Astrocyte (in vitro differentiated cells and primary cell): ENCODE data around the gene PPP2R3B.

ENCODE experiments used
- CTCF ChIP-seq: IDR thresholded peaks from 2 replicates; pipeline ENCODE4 v1.5.1; 2011; ENCODE audit warnings: low read depth, mild to moderate bottlenecking, inconsistent platforms, low read length, moderate library complexity; ENCODE audit not compliant: insufficient read depth
- EZH2 ChIP-seq: IDR thresholded peaks from 2 replicates; pipeline ENCODE4 v1.6.1; 2012; ENCODE audit warnings: mild to moderate bottlenecking, low read length, inconsistent platforms; ENCODE audit not compliant: insufficient read depth

- TF ChIP-seq CTCF = no peak
- no peak for TF ChIP-seq EZH2
These were observed 32.9 kb downstream of the PPP2R3B start for GRCh38 chrX:353566-354535.
